SH-SY5Y (cell line): ENCODE results near the gene ELF2.

Source experiments
- GATA2 ChIP-seq: IDR thresholded peaks from 2 replicates; pipeline ENCODE4 v1.6.1; 2011; ENCODE audit warnings: mild to moderate bottlenecking, low read depth, low read length
- GATA3 ChIP-seq: IDR thresholded peaks from 2 replicates; pipeline ENCODE4 v1.6.1; 2011; ENCODE audit warnings: low read depth, mild to moderate bottlenecking, low read length, moderate library complexity

- no peak for TF ChIP-seq GATA2
- TF ChIP-seq GATA3, result no peak
Measured at GRCh38 chr4:139048026-139048425, 129.0 kb downstream of the ELF2 start.
